LNCaP clone FGC (cell line): ENCODE measurements around the gene TOR2A.
A peak's percentile ranks its signal among the peaks of the same experiment; 100 is the strongest.

Experiments
- DNase-seq: peaks from one replicate; pipeline ENCODE4 v3.0.0-alpha.2; 2011; ENCODE audit warnings: low read depth
- H3K4me3 ChIP-seq: 2 replicates; pipeline ENCODE4 v1.5.1; 2011; ENCODE audit warnings: mild to moderate bottlenecking, low read depth, low read length, control low read depth
- CTCF ChIP-seq: IDR thresholded peaks from 2 replicates; pipeline ENCODE4 v1.5.1; 2012; ENCODE audit warnings: mild to moderate bottlenecking; ENCODE audit not compliant: control insufficient read depth, insufficient read depth; ENCODE audit errors: extremely low read depth

TOR2A gene

DNA sequence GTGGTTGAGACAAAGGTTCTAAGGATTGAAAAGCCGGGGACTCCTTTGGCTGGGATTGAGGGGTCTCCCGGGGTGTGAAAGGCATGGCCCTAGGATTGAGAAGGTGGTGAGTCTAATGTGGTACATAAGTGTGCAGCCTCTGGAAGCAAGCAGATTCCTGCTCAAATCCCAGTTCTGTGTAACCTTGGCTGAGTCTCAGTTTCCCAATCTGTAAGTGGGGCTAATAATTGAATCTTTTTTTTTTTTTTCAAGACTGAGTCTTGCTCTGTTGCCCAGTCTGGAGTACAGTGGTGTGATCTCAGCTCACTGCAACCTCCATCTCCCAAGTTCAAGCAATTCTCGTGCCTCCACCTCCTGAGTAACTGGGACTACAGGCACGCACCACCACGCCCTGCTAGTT is 37.5 kb upstream of the TOR2A start:
- no peak for TF ChIP-seq CTCF
- H3K4me3 ChIP-seq, result no peak overlapping the region
- DNase-seq, result no peak

- peak overlapping the region; percentile 47 for H3K4me3 ChIP-seq
- no peak for DNase-seq
- no peak for TF ChIP-seq CTCF
These were observed 36.6 kb upstream of the TOR2A start for GRCh38 chr9:127771570-127772189.

DNA sequence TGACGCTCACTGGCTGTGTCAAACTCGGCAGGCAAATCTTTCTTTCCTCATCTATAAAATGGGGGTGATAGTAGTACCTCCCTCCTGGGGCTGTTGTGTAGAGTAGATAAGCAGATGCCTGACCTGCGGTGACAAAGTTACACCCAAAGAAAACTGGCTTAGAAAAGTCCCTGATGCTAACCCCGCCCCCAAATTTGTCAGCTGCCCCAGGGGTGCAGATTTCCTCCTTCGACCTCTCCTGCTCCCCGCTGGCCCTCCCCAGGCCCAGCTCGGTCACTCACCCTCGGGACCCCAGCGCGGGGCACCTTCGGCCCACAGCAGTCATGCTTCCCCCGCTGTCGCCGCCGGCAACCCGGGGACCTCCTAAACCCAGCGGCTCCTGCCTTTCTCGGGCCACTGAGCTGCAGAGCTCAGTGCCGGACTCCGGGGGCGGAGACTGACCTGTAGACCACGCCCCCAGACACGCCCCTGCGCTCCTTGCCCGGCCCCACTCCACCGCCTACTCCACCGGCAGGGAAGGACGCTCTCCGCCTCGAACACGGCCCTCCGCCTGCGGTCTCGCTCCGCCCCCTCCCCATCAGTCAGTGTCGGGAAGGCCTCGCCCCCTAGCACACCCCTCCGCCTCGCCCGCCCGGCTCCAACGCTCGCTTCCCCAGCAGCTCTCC is 35.9 kb upstream of the TOR2A start:
- peak; percentile 89 for DNase-seq
- TF ChIP-seq CTCF, result no peak
- H3K4me3 ChIP-seq, result peak overlapping the region; percentile 47

DNA sequence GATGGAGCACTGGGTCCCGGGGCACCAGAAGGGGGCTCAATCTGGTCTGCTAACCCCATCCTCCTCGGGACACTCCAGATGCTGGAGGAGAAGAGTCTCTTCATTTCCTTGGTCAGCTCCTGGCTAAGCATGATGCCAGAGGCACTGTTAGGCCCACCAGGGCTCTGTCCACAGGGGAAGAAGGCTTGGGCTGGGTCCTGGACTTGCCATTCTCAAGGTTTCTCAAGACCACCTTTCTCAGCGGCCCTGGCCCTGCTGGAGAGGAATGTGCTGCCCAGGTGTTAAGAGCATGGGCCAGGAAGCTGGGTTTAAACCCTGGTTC is 35.5 kb upstream of the TOR2A start:
- DNase-seq, result no peak
- peak overlapping the region; percentile 47 for H3K4me3 ChIP-seq
- no peak for TF ChIP-seq CTCF

DNA sequence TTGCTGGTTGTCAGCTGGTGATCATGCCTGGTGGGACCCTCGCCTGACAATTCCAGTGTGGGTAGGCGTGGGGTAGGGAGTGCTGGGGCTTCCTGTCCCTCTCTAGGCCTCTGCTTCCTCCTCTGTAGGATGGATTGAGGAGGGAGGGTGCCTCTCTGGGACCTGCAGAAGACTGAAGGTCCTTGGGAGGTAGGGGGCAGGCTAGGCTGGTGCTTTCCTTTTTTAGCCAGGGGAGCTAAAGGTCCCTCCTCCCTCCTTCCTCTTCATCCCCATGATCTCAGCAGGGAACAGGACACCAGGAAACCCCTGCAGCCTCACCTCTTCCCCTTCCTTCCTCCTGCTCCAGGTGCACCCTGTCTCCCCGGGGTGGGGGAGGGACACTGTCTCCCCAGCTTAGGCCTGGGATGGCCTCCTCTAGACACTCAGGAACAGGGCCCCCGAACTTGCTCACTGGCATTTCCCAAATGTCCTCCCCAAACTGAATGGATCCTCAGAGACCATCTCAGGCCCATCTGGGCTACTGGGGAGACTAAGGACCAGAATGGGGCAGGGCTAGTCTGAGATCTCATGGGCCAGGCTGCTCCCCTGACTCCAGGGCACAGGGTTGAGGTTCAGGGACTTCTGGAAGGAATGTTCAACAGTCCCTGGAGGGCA is 35.0 kb upstream of the TOR2A start:
- TF ChIP-seq CTCF, result no peak
- H3K4me3 ChIP-seq, result no peak overlapping the region
- no peak for DNase-seq

DNA sequence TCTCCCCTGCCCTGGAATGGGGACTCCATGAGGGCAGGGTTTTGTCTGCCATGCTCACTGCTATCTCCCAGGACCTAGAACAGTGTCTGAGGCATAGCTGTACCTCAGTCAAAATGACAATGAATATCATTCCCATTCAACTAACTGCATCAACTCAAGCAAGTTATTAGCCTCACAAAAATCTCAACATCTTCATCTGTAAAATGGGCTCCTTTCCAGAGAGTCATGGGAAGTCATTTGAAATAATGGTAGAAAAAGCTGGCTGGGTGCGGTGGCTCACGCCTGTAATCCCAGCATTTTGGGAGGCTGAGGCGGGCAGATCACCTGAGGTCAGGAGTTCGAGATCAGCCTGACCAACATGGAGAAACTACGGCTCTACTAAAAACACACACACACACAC is 34.0 kb upstream of the TOR2A start:
- H3K4me3 ChIP-seq, result no peak overlapping the region
- no peak for TF ChIP-seq CTCF
- DNase-seq, result no peak
